Measurements from ENCODE around the gene IL34.

IL34 gene

DNA sequence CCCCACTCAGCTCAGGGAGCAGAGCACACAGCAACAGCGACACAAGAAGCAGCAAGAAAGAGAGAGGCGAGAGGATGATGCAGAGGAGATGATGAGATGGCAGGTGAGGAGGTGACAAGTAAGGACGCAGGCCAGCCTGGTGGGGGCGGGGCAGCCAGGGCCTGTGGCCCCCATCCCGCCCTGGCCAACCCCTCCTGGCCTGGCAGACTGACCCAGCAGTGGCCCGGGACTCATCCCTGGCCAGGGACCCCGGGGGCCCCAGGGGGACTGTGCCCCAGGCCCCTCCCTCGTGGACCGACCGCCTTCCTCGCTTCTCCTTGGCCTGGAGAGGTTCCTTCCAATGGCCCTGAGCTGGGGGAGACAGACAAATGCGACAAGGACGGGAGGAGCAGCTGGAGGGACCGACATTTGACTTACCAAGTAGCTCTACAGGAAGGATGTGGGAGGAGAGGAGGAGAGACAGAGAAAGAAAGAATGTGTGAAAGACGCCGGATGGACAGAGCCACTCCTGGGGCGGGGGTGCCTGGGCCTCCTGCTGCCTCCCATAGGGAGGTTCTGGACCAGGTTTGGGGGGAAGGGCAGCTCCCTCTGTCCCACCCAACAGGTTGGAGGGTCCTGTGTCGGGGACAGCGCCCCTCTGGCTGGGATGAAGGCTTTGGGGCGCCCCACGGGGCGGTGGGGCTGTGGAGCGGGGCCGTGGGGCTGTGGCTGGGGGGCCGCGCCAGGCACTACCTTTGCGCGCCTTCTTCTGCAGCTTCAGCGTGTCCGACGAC lies 32.7 kb downstream of the IL34 start:
- no peaks in the 10 kb centered on the region for H3K27me3 ChIP-seq (ENCODE audit: control insufficient read depth, insufficient read depth, low read length)
- no peak for DNase-seq (ENCODE audit: low read depth, low spot score)
- H3K4me1 ChIP-seq (ENCODE audit: control insufficient read depth, insufficient read depth, low read length): no peaks in the 10 kb centered on the region; the same call in 1 of the 2 replicates
- no peak overlapping the region for H3K27ac ChIP-seq (ENCODE audit: low read length)
- H3K4me3 ChIP-seq (ENCODE audit: low read length): no peak overlapping the region
- no CpG with 5 or more reads among the region's 31 CpGs for WGBS (ENCODE audit: insufficient coverage, insufficient read length)
- peaks cover 13% of the 10 kb centered on the region for H3K36me3 ChIP-seq (ENCODE audit: control insufficient read depth, insufficient read depth, low read length)
- H3K9me3 ChIP-seq (ENCODE audit: control insufficient read depth, insufficient read depth, low read length): no peaks in the 10 kb centered on the region

DNA sequence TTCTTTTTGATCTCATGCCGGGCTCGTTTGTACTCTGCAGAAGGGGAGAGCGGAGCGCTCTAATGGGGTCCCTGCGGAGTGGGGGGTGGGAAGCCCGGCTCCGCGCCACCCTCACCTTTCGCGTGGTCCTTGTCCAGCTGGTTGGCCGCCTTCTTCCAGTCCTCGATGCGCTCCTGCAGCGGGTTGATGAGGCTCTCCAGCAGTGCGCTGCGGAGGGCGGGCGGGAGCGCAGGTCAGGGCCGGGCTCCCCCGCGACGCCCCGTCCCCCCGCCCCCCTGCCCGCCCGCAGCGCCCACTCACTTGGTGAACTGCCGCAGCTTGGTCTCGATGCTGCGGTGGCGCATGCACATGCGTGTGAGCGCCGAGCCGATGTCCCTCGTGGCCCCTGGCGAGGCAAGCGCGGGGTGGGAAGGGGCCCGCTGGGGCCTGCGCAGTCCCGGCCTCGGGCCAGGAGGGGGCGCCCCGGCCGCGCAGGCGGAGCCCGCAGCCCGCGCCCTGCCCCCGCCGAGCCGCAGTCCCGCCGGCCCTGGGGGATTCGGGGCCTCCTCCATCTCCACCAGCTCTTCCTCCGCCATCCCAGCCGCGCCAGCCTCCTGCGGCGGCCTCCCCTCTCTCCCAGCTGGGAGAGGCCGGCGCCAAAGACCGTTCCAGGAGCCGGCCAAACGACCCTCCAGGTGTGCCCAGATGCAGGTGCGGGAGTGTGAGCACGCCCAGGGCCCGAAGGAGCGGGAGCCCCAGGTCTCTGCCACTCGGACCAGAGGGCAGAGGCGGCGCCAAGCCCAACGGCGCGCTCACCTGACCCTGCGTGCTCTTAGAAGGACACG lies 33.5 kb downstream of the IL34 start:
- H3K36me3 ChIP-seq (ENCODE audit: control insufficient read depth, insufficient read depth, low read length): peaks cover 9% of the 10 kb centered on the region

DNA sequence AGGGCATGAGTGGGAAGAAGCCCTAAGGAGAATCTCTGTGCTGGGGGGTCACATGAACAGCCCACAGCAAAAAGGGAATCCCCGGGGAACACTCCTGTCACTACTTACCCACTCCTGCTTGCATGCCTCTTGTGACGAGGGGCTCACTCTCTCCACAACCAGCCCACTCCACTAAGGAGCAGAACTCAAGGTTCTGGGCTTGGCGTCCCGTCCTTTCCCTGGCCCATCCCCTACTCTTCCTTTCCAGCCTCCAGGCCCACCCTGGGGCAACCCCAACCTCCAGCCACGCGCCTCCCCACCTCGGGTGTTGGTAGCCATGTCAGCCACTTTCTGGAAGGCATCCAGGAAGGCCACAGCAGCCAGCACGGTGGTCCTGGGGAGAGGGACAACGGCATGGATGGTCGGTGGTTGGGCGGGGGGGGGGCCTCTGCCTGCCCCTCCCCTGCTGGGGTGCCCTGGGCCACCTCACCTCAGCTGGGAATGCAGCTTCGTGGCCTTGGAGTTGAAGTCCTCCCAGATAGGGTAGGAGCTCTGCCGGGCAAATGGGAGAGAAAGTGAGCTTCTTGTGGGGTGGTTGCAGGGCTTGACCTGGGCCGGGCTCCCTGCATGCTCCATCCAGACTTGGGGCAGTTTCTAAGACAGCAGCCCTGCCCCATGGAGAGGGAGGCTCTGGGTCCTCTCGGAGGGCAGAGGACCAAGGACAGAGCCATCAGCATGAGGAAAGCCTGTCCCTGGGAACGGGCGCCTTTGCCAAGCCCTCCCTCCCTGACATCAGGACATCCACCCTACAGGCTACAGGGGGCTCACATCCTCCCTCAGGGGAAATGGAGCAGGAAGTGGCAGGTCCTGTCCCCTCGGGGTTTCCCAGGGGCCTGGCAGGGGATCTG lies 34.4 kb downstream of the IL34 start:
- DNase-seq (ENCODE audit: low read depth, low spot score): no peak
- Histone ChIP-seq H3K27ac (ENCODE audit: low read length) (no peak overlapping the region), H3K36me3 (ENCODE audit: control insufficient read depth, insufficient read depth, low read length) (peaks cover 9% of the 10 kb centered on the region), H3K9me3 (ENCODE audit: control insufficient read depth, insufficient read depth, low read length) (no peaks in the 10 kb centered on the region), H3K27me3 (ENCODE audit: control insufficient read depth, insufficient read depth, low read length) (no peaks in the 10 kb centered on the region), H3K4me1 (ENCODE audit: control insufficient read depth, insufficient read depth, low read length) (no peaks in the 10 kb centered on the region; the same call in 1 of the 2 replicates), H3K4me3 (ENCODE audit: low read length) (no peak overlapping the region)
- WGBS (ENCODE audit: insufficient coverage, insufficient read length): no CpG with 5 or more reads among the region's 18 CpGs

More for the DNA sequence above, 33.5 kb downstream of the IL34 start:
- Histone ChIP-seq H3K9me3 (ENCODE audit: control insufficient read depth, insufficient read depth, low read length) (no peaks in the 10 kb centered on the region), H3K4me1 (ENCODE audit: control insufficient read depth, insufficient read depth, low read length) (no peaks in the 10 kb centered on the region; the same call in 1 of the 2 replicates), H3K27ac (ENCODE audit: low read length) (no peak overlapping the region), H3K4me3 (ENCODE audit: low read length) (no peak overlapping the region), H3K27me3 (ENCODE audit: control insufficient read depth, insufficient read depth, low read length) (no peaks in the 10 kb centered on the region)
- no peak for DNase-seq (ENCODE audit: low read depth, low spot score)
- no CpG with 5 or more reads among the region's 80 CpGs for WGBS (ENCODE audit: insufficient coverage, insufficient read length)

DNA sequence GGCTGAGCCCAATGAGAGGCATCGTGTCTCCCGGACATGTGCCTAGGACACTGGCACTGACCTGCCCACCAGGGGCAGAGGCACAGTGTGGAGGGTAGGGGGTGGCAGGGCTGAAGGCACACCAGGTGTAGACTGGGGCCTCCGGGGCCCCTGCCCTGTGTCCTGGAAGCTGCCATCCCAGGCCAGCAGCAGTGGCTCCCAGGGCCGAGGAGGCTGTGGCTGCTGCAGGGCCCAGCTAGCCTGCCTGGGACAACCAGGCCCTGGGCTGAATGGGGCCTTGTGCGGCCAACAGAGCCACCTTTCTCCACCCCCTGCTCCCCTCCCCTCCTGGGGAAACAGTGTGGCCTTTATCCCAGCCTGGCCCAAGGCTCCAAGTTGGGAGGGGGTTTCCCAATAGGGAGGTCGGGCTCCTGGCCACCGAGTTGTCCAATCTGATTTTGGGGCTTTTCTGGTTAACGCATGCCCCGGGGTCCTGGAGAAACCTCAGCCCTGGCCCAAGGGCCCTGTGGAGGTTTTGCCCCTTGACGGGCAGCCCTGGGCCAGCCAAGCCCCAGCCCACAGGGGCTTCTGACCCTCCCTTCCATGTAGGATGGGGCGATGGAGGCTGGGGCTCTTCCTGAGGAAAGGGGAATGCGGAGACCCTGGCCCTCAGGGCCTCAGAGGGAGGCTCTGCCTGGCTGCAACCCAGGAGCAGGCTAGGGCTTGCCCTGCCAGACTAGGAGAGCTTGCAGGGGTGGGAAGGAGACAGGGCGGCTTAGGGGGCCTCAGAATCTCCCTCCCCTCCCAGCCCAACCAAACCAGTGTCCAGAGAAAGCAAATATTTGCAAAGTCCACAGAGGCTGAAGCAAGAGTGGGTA lies 35.3 kb downstream of the IL34 start:
- no CpG with 5 or more reads among the region's 13 CpGs for WGBS (ENCODE audit: insufficient coverage, insufficient read length)
- Histone ChIP-seq H3K4me3 (ENCODE audit: low read length) (no peak overlapping the region), H3K36me3 (ENCODE audit: control insufficient read depth, insufficient read depth, low read length) (peaks cover 9% of the 10 kb centered on the region), H3K4me1 (ENCODE audit: control insufficient read depth, insufficient read depth, low read length) (peaks cover 1% of the 10 kb centered on the region), H3K9me3 (ENCODE audit: control insufficient read depth, insufficient read depth, low read length) (no peaks in the 10 kb centered on the region), H3K27ac (ENCODE audit: low read length) (no peak overlapping the region), H3K27me3 (ENCODE audit: control insufficient read depth, insufficient read depth, low read length) (no peaks in the 10 kb centered on the region)
- DNase-seq (ENCODE audit: low read depth, low spot score): no peak

DNA sequence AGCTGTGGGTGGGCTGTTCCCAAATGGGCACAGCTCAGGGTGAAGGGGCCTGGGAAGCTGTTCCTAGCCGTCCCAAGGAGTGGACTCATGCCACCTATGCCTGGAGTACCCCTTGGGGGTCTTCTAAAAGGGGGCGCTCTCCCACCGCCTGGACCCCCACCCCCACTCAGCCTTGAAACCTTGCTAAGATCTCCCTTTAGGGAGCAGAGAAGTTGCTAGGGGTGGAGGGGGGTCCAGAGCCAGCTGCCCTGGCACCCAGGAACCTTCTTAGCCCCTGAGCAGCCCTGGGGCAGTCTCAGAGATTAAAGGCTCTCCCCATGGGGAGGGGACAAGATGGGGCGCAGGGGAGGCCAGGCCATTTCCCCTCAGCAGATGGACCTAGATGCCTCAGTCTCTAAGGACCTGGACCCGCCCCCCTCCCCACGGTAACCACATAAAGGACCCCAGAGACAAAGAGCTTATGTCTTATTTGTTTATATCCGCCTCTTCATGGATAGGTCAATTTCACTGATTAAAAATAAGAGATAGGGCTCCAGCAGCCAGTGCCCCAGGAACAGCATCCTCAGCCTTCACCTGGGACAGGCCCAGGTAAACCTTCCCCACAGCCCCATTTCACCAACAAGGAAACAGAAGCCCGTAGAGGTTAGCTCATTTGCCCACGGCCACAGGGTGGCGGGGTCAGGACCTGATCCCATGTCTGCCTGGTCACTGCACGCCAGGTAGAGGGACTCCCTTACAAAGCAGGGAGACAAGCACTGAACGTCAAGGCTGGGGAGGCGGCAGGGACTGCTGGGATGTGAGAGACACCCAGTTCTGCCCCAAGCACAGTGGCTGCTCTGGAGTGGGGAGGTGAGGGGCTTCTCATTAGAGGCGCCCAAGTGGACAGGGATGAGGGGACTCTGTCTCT lies 36.1 kb downstream of the IL34 start:
- H3K9me3 ChIP-seq (ENCODE audit: control insufficient read depth, insufficient read depth, low read length): no peaks in the 10 kb centered on the region
- no peaks in the 10 kb centered on the region for H3K27me3 ChIP-seq (ENCODE audit: control insufficient read depth, insufficient read depth, low read length)
- peaks cover 9% of the 10 kb centered on the region for H3K36me3 ChIP-seq (ENCODE audit: control insufficient read depth, insufficient read depth, low read length)
- no peak for DNase-seq (ENCODE audit: low read depth, low spot score)
- no CpG with 5 or more reads among the region's 14 CpGs for WGBS (ENCODE audit: insufficient coverage, insufficient read length)
- no peak overlapping the region for H3K4me3 ChIP-seq (ENCODE audit: low read length)
- no peak overlapping the region for H3K27ac ChIP-seq (ENCODE audit: low read length)
- peaks cover 6% of the 10 kb centered on the region for H3K4me1 ChIP-seq (ENCODE audit: control insufficient read depth, insufficient read depth, low read length)

DNA sequence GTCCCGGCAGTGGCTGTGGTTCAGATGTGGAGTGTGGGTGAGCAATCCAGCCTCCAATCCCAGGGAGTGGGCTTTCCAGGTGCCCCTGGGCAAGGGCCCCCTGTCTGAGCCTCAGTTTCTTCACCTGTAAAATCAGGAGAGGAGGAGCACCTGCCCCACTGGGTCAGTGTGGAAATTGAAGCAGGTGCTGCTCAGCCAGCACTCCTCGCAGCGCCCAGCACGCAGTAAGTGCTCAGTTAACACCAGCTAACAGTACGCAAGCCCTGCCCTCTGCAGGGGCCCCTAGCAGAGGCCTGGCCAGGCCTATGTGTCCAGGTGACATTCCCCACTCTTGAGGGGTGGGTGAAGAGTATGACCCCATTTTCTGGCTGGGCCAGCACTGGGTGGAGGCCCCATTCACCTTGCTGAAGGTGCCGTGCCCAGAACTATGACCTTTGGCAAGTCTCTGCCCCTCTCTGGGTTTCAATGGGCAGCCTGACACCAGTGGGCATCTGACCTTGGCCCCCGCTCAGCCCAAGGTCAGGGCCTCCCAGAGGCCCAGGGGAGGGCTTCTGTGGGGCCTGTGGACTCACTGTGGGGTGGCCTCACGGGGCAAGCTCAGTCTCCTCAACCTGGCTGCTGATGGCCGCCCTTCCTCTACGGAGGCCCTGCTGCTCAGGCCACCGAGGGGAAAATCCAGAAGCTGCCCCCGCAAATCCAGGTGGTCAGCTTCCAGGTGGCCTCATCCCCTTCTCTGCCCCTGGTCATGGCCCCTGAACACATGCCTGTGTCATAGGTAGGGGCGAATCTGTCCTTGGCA lies 37.0 kb downstream of the IL34 start:
- no peaks in the 10 kb centered on the region for H3K9me3 ChIP-seq (ENCODE audit: control insufficient read depth, insufficient read depth, low read length)
- no peak overlapping the region for H3K27ac ChIP-seq (ENCODE audit: low read length)
- H3K4me3 ChIP-seq (ENCODE audit: low read length): no peak overlapping the region
- peaks cover 1% of the 10 kb centered on the region; the same call in 1 of the 2 replicates for H3K36me3 ChIP-seq (ENCODE audit: control insufficient read depth, insufficient read depth, low read length)
- H3K4me1 ChIP-seq (ENCODE audit: control insufficient read depth, insufficient read depth, low read length): peaks cover 6% of the 10 kb centered on the region
- H3K27me3 ChIP-seq (ENCODE audit: control insufficient read depth, insufficient read depth, low read length): no peaks in the 10 kb centered on the region
- no peak for DNase-seq (ENCODE audit: low read depth, low spot score)
- WGBS (ENCODE audit: insufficient coverage, insufficient read length): no CpG with 5 or more reads among the region's 13 CpGs

DNA sequence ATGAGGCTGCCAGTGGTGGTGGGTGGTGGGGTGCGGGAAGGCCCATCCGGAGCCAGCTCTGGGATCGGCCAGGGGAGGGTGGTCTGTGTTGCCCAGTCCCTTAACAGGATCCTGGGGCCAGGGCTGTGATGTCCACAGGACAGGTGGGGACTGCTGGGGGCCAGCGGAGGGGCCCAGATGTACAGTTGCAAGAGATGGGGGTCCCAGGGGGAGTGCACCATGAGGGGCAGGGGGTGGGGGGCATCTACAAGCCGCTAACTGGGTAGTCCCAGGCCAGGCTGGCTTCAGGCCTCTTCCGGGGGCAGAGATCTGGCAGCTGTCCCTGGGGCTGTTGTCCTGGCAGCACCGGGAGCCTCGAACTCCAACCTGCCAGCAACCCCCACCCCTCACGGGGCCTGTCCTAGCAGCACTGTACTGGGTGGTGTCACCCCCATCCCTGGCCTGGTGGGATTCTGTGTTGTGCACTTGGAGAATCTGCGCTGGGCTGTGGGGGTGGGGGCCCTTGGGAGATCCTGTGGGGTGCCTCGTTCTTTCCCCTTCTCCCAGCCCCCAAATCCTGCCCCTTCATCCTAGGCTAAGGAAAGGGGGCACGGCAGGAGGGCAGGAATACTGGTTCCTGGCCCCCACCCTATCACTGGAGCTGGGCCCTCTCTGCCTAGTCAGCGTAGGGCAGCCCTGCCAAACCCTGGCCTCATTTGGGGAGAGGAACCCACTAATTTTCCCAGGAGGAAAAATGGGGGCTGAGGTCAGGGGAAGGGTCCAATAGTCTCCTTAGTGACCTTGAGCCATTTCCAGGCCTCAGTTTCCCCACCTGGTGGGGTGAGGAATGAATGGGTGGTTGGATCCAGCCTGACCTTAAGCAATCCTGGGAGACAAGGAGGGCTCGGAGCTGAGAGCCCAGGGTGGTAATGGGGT lies 38.0 kb downstream of the IL34 start:
- no peak overlapping the region for H3K27ac ChIP-seq (ENCODE audit: low read length)
- no peak overlapping the region; the same call in 1 of the 2 replicates for H3K4me3 ChIP-seq (ENCODE audit: low read length)
- no CpG with 5 or more reads among the region's 14 CpGs for WGBS (ENCODE audit: insufficient coverage, insufficient read length)

More for the DNA sequence above, 38.0 kb downstream of the IL34 start:
- DNase-seq (ENCODE audit: low read depth, low spot score): no peak
- Histone ChIP-seq H3K36me3 (ENCODE audit: control insufficient read depth, insufficient read depth, low read length) (no peaks in the 10 kb centered on the region), H3K27me3 (ENCODE audit: control insufficient read depth, insufficient read depth, low read length) (no peaks in the 10 kb centered on the region), H3K9me3 (ENCODE audit: control insufficient read depth, insufficient read depth, low read length) (no peaks in the 10 kb centered on the region), H3K4me1 (ENCODE audit: control insufficient read depth, insufficient read depth, low read length) (peaks cover 7% of the 10 kb centered on the region)

All from iPS DF 6.9 (cell line).